ENCODE data around the gene CCRL2.
"Not testable (repeated sequence)": the region's sequence is repeated elsewhere in the genome, so short reads cannot be mapped to it uniquely, and the experiment has no call there.

CCRL2 gene

DNA sequence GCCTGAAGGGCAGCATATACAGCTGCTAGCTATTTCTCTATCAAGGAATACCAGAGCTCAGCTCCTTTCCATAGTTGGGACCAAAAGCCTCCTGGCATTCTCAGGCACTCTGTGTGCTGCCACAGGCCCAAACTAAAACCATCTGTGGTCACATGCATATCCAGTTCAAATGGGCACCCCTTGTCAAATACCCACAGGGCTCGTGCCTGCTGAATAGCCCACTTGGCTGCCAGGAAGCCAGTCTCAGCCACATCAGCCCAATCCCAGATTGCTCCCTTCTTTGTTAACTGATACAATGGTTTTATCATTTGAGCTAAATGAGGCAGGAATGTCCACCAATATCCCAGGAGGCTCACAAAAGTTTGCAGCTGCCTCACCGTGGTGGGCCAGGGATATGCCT is 13.9 kb downstream of the CCRL2 start:
- FAIRE-seq (no peak), DNase-seq (ENCODE audit: insufficient read length, low spot score) (no peak)
- TF ChIP-seq CTCF (IDR thresholded peaks at IDR 0.05; ENCODE audit: insufficient read depth, missing control alignments): no peak

- DNase-seq (ENCODE audit: insufficient read length, low spot score) (no peak), FAIRE-seq (no peak)
- TF ChIP-seq CTCF (IDR thresholded peaks at IDR 0.05; ENCODE audit: insufficient read depth, missing control alignments): no peak
These were observed 15.6 kb downstream of the CCRL2 start for GRCh38 chr3:46422617-46423016.

GRCh38 chr3:46423588-46423987 is 16.5 kb downstream of the CCRL2 start:
- DNase-seq (ENCODE audit: insufficient read length, low spot score): no peak
- no peak for FAIRE-seq

DNA sequence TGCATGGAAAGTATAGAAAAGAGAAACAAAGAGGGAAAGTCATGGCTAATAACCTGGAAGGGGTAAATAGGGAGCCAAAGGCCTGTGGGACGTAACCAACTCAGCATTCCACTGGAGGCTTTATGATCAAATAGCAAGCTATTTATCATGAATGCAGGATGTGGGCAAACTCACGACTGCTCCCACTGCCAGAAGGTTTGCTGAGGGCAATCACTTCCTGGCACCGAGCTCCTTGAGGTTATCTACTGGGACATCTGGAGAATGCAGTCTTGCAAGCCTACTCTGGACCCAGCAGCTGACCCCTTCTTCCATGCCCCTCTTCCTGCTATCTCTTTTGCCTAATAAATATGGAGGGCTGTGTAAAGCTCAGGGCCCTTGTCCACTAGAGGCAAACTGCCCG is 19.4 kb downstream of the CCRL2 start:
- not testable (repeated sequence) for FAIRE-seq; DNase-seq (ENCODE audit: insufficient read length, low spot score)

More at GRCh38 chr3:46423588-46423987, 16.5 kb downstream of the CCRL2 start:
- TF ChIP-seq CTCF (IDR thresholded peaks at IDR 0.05; ENCODE audit: insufficient read depth, missing control alignments): no peak

DNA sequence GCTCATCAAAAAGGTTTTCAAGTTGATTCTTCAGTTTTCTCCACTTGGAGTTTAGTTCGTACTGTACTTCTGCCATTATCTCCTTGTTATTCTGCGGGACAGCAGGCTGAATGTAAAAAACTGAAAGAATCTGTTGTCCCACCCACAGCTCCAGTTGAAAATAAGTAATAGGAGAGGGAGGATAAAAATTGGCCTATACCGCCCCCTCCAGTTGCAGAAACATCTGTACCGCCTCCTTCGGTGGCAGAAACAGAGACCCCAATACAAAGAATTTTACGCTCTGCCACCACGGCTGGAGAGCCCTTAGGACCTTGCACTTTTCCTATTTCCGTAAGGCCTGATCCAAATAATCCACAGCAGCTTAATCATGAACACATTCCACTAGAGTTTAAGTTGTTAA is 20.3 kb downstream of the CCRL2 start:
- not testable (repeated sequence) for FAIRE-seq; DNase-seq (ENCODE audit: insufficient read length, low spot score)

GRCh38 chr3:46427916-46428833 is 21.1 kb downstream of the CCRL2 start:
- peak; percentile 44 for TF ChIP-seq CTCF (IDR thresholded peaks at IDR 0.05; ENCODE audit: insufficient read depth, missing control alignments)
- DNase-seq (ENCODE audit: insufficient read length, low spot score) (no peak), FAIRE-seq (no peak)

DNA sequence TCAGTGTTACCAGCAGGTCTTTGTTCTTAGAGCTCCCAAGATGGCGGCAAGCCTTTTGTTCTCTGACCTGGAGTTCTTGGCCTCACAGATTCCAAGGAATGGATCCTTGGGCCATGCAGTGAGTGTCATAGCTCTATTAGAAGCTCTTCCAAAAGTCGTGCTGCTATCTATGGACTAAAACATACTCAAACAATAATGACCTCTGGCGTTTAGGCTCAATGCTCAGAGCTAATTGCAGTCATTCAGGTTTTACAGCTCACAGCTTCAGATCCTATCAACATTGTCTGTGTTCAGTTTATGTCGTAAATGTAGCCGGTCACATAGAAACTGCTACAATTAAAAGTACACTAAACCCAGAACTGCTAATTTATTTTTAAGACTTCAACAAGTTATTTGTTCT is 22.2 kb downstream of the CCRL2 start:
- no peak for TF ChIP-seq CTCF (IDR thresholded peaks at IDR 0.05; ENCODE audit: insufficient read depth, missing control alignments)
- DNase-seq (ENCODE audit: insufficient read length, low spot score) (no peak), FAIRE-seq (no peak)

DNA sequence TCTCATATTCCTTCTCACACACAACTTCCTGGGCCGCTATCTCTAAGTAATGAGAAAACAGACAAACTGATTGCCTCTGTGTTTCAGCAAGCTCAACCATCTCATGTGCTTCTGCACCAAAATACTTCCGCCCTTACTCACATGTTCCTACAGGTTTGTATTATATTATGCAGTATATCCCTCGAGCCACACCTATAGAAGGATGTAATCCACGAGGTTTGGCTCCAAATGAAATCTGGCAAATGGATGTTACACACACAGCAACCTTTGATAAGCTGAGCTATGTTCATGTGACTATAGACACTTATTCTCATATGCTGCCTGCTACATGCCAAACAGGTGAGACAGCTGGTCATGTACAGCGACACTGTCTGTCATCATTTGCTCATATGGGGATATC is 22.6 kb downstream of the CCRL2 start:
- DNase-seq (ENCODE audit: insufficient read length, low spot score) (no peak), FAIRE-seq (no peak)
- no peak for TF ChIP-seq CTCF (IDR thresholded peaks at IDR 0.05; ENCODE audit: insufficient read depth, missing control alignments)

DNA sequence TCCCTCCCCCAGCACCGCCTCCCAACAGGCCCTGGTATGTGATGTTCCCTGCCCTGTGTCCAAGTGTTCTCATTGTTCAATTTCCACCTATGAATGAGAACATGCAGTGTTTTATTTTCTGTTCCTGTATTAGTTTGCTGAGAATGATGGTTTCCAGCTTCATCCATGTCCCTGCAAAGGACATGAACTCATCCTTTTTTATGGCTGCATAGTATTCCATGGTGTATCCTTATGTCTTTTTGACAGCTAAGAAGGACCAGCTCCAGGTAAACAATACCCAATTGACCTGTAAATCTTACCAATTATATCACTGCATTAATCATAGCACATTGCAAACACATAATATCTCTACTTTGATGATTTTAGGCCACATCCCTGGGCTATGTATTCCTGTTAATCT is 23.8 kb downstream of the CCRL2 start:
- not testable (repeated sequence) for FAIRE-seq; DNase-seq (ENCODE audit: insufficient read length, low spot score)

DNA sequence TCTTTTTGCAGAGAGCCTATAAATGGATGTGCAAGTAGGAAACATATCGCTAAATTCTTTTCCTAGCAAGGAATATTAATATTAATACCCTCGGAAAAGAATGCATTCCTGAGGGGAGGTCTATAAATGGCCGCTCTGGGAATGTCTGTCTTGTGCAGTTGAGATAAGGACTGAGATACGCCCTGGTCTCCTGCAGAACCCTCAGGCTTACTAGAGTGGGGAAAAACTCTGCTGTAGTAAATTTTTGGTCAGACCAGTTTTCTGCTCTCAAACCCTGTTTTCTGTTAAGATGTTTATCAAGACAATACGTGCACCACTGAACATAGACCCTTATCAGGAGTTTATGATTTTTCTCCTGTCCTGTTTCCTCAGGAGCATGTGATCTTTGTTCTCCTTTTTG is 24.8 kb downstream of the CCRL2 start:
- not testable (repeated sequence) for FAIRE-seq; DNase-seq (ENCODE audit: insufficient read length, low spot score)

GRCh38 chr3:46433118-46433517 is 26.1 kb downstream of the CCRL2 start:
- DNase-seq (ENCODE audit: insufficient read length, low spot score); FAIRE-seq: not testable (repeated sequence)

Data from D721Med (cell line).